Ovary (tissue), 3 donors: ENCODE measurements around the gene SGCA.
A peak's percentile ranks its signal among the peaks of the same experiment; 100 is the strongest.

ENCODE experiments used
- CTCF ChIP-seq, 3 donors: fragments of 450-650 bp in 2 of 3; fragments of 200-600 bp in 1 of 3; IDR thresholded peaks; one replicate each; pipeline versions ENCODE4 v1.5.1 to v1.8.0; 2016 to 2022; ENCODE audit warnings: antibody characterized with exemption in 3 of 3, mild to moderate bottlenecking in 1 of 3
- EP300 ChIP-seq: sonication (generic); formaldehyde crosslinking; IDR thresholded peaks from one replicate; pipeline ENCODE4 v1.6.1; 2017; ENCODE audit warnings: antibody characterized with exemption
- POLR2A ChIP-seq: fragments of 450-650 bp; IDR thresholded peaks from one replicate; pipeline ENCODE4 v1.6.1; 2017; ENCODE audit warnings: antibody characterized with exemption, mild to moderate bottlenecking, moderate library complexity
- donor health status: DM: no; HTN: no; CAD: no.

GRCh38 chr17:50149417-50150353, 16.1 kb upstream of the SGCA start:
- TF ChIP-seq POLR2A: no peak
- peak in 2 of 3 donors; percentile 15 to 41 for TF ChIP-seq CTCF (IDR thresholded peaks at IDR 0.05)
- no peak for TF ChIP-seq EP300
